Measurements from ENCODE around the gene MYO10.

MYO10 gene

DNA sequence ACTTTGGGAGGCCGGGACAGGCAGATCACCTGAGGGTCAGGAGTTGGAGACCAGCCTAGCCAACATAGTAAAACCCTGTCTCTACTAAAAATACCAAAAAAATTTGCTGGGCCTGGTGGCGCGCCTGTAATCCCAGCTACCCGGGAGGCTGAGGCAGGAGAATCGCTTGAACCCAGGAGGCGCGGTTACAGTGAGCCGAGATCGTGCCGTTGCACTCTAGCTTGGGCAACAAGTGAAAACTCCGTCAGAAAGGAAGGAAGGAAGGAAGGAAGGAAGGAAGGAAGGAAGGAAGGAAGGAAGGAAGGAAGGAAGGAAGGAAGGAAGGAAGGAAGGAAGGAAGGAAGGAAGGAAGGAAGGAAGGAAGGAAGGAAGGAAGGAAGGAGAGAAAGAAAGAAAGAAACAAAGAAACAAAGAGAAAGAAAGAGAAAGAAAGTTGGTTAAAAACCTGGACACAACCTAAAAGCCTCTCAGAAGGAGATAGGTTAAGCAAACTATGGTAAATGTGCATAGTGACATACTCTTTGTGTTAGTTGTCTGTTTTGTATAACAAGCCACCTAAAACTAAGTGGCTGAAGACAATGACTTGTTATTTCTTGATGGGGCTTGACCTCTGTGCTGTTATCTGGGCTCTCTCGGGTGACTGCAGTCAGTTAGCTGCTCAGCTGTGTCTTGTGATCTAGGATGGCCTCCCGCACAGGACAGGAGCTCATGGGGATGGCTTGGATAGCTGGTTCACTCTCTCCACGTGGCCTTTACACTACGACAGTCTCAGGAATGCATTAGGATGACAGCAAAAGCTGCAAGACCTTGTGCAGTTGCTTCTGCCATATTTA lies 8.0 kb upstream of the MYO10 start:
- no peak for DNase-seq (ENCODE audit: low read depth)

DNA sequence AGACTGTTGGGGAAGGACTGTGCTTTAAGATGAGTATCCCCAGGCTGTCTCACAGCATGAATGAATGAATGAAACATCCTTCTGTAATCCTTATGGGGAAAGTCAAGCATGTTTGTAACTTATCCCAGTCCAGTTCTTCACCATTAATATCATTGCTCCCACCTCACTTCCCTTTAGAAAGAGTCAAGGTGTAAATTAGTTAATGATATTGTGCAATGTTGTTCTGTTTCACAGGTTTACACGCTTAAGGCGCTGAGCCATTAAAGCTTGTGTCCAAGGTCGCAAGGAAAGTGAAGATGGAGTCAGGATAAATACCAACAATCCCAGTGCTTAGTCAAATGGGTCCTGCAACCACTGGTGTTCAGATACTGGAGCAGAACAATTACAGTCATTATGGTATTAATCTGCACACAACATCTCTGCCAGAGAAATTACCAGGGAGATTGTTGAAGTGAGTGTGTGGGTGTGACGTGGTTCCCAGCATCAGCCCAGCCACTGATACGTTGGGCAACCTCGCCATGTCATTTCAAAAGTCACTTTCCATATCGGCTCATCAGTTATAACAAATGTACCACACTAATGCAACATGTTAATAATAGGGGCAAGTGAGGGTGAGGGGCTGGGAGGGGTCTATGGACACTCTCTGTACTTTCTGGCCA lies 1.5 kb upstream of the MYO10 start:
- DNase-seq (ENCODE audit: low read depth): no peak

DNA sequence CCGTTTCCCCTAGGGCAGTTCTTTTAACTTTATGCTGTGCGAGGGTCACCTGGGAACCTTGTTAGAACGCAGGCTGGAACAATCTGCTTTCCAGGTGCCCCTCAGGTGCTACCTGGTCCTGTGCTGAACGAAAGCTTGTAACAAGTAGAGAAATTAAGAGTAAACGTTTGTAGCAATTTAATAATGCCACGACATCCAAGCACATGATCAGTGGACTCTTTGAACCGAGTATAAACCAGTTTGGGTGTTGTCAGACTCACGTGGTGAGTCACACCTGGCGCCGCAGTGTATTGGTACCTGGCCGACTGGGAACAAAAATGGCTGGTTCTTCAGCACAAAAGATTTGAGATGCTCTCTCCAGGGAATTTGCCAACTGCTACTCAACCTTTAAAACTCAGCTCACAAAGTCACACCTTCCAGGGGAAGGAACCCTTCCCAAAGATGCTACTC lies 926 bp upstream of the MYO10 start:
- DNase-seq (ENCODE audit: low read depth): no peak

DNA sequence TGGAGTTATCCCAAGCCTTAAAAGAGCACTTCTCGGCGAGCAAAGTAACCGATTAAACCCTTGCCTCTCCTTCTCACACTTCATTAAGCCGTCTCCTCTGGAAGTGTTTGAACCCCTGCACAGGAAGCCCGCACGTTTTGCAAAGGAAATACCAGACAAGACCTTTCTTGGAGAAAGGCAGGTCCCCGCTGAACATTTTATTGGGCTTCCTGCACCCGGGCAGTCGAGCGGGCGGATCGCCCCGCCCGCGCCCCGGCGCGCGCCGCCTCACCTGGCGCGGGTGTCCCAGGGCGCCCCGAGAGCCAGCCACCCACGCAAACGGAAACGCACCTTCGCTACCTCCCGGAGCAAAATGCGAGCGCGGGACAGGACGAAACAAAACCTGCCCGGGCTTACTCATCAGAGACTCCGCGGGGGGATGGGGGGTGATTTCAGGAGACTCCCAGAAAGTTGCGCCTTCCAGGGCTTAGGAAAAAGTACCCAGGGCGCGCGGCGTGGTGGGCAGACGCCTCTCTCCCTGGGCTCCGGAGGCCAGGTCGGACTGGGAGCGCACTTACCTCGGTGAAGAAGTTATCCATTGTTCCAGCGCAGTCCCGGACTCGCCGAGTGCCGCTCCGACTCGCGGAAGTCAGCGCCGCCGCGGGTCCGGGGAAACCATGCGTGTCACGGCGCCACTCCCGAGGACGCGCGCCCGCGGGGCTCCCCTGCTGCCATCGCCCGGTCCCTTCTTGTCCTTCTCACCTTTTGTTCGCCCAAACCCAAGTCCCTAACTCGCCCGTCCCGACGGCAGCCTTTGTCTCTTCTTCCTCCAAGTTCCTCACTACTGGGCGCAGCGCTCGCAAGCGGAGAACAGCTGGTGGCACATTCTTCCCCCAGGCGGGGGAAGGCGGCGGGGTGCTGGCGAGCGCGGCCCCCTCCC lies 598 bp downstream of the MYO10 start:
- peak; percentile 11 for DNase-seq (ENCODE audit: low read depth)

DNA sequence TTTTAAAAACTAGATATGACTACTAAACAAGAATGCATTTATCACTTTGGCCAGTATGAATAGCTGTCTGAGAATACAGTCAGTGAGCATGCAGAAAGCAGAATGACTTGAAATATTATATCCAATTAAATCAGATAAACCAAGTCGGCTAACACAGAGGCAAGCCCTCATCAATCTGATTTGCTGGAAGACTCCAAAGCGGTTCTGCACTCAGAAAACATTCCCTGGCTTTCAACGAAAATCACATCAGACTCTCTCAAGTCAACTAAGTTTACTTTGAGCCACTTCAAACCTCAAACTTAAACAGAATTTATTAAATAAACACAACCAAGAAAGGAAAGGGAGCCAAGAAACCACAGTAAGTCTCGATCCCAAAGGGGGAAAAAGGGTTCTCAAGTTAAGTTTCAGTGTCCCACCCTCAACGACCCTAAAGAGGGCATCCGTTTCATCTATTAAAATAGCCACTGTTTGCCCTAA lies 1.4 kb downstream of the MYO10 start:
- no peak for DNase-seq (ENCODE audit: low read depth)

DNA sequence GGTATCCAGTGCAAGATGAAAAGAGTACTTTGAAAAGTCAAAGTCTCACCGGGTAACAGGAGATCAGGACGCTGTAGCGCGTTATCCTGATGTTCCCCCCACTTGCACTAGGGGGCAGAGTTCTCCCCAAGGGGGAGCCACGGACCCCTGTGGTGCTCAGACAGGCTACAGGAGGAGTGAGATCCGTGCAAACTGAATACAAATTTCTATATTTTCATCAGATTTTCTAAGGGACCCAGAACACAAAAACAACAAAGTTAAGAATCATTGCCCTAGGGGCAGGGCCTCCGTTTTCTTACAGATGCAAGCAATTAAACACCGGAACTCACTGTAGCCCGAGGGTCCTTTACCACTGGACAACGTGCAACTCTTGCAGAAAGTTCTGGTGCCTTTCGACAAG lies 2.0 kb downstream of the MYO10 start:
- DNase-seq (ENCODE audit: low read depth): peak; percentile 20

DNA sequence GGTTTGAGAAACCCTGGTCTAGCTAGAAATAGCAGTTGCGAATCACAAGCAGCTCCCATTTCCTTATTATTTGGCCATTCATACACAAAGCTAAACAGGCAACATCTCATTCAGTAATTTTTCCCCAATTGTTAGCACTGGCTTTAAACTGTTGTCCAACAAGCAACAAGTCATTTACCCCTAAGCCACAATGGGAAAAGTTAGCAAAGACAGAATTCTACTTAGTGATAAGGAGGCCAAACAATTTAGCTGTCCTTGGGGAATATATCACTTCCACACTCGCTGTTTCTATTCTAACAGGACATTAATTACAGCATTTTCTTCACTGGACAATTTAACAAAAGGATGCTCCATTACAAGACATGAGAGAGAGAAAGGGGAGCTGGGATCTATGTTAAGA lies 2.8 kb downstream of the MYO10 start:
- DNase-seq (ENCODE audit: low read depth): no peak

DNA sequence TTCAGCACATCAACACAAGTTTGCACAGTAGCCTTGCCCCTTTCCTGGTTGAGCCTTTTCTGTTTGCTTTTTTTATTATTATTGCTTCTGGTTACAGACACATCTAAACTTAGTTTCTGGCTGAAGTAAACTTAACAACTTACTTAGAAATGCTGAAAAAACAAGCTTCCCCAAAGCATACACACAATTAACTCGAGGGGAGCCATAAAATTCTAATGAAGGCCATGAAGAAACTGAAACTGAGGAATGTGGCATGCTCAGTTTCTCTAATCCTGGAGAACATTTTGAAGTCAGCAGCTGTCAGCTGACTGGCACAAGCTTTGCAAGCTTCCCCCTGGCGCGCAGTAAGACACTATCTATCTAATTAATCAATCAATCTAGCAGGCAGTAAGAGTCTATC lies 3.7 kb downstream of the MYO10 start:
- no peak for DNase-seq (ENCODE audit: low read depth)

DNA sequence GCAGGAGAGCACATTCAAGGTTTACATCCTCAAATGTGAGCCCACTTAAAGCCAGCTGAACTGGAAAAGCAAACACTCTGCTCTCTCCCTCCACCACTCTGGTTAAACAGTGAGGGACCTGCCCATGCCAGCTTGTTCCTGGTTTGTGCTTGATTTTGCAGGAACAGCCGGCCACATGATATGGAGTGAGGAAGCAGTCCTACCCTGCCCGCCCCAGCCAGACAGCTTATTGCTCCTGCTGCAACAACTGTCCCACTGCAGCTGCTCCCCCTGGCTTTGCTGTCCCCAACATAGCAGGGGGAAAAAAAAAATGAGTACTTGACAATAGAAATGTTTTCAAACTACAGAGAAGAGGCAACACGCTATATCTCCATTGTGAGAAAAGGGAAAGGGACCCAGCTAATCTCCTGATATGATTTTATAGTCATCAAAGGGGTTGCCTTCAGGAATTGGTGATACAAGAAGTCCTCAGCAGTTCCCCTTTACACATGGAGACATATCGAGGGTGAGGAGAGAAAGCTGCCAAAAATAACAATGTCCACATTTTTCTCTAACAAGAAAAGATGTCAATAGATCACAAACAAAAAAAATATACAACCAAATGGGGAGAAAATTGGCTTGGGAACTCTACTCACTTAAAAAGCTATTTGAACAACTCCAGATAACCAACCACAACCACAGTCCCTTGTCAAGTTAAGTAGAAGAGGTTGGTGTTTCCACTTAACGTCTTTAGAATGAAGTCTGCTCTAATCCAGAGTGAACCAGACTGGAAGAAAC lies 4.6 kb downstream of the MYO10 start:
- DNase-seq (ENCODE audit: low read depth): no peak

DNA sequence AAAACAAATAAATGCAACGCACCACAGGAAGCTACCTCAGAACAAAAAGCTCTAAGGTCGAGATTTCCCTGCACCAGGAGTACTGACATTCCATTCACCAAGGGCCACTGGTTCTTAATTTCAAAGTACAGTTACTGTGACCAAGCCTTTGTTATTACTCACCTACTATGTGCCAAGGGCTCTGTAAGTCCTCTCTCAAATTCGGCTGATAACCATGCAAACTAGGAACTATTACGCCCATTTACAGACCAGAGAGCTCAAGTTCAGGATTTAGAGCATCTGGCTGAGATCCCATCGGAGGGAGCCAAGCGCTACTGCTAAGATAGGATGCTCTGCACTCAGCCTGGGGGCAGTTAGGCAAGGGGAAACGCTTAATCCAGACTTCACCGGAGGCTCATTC lies 5.6 kb downstream of the MYO10 start:
- DNase-seq (ENCODE audit: low read depth): no peak

DNA sequence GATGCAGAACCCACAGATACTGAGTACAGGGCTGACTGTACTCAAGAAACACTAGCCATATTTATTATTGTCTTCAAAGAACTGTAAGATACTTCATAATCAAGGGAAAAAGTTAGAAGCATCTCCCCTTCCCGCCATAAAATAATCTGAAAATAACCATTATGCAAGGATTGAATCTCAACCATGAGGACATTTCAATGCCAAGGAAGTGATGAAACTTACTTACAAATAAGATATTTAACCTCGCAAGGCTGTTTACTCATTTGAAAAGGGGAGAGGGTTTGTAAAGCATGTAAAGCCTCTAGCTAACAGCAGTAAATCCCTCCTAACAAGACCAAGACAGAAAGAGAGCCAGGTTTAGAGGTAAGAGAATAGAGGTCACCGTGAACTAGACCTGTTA lies 6.3 kb downstream of the MYO10 start:
- no peak for DNase-seq (ENCODE audit: low read depth)

DNA sequence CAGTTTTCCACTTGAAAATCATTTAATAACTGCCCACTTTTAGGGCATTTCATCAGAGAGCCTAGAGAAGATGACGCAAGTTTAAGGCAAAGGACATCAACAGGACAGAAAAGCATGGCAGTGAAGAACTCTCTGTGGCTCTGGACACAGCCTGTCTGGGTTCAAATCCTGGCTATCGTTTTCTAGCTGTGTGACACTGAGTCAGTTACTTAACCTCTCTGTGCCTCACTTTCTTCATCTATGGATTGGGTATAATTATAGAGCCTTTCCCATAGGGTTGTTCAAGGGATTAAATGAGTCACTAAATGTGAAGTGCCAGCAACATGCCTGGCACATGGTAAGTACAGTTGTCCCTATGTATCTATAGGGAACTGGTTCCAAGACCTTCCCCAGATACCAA lies 6.7 kb downstream of the MYO10 start:
- no peak for DNase-seq (ENCODE audit: low read depth)

DNA sequence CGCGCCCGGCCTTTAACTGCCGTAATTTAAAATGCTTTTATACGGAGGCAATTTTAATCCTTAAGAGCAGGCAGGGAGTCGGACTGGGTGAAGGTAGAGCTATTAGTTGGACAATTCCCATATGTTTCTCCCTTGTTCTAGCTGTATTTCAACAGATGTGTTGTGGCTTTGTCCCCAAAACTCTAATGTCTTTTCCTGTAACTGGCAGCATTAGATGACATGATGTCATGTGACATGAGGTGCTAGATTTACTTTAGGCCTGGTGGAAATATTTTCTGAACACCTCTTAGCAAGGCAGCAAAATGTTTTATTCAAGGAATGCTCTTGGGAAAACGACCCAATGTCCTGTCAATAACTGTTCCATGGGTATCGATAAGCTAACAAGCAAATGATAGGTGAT lies 8.5 kb downstream of the MYO10 start:
- DNase-seq (ENCODE audit: low read depth): no peak

DNA sequence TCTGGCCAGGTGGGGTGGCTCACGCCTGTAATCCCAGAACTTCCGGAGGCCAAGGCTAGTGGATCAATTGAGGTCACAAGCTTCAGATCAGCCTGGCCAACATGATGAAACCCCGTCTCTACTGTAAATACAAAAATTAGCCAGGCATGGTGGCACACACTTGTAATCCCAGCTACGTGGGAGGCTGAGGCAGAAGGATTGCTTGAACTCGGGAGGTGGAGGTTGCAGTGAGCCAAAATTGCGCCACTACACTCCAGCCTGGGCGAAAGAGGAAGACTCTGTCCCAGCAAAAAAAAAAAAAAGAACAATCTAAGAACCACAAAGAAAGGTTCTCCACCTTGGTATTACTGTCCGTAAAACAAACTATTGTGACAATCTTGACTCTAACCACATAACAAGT lies 9.7 kb downstream of the MYO10 start:
- no peak for DNase-seq (ENCODE audit: low read depth)

DNA sequence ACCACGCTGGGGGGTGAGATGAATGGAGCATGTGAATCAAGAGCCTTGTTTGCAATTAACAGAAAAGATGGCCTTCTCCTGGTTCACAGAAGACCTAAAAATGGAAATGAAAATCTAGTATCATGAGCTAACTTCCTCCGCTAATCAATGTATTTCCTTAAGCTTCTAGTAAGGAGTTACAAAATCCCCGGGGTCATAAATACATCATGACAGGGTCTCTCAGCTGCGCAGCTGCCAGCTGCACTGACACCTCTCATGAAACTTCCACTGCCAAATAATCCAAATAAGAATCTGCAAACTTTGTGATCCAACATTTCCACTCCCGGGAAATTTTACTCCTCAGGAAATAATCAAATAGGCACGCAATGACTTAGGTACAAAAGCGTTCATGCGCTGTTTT lies 11.9 kb downstream of the MYO10 start:
- DNase-seq (ENCODE audit: low read depth): no peak

DNA sequence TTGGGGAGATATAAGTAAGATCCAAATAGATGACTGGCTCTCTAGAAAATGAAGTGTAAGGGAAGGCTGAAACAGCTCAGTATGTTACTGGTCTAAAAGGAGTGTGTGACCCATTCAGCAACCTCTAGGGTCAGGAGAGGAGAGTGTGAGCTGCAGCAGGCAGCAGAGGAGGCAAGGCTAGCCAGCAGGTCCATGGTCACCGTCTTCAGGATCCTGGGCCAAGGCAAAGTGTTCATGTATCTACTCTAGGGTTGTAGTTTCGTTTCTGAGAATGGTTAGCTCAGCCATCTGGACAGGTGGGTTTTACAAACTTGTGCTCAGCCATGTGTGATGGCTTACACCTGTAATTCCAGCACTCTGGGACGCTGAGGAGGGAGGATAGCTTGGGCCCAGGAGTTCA lies 13.7 kb downstream of the MYO10 start:
- DNase-seq (ENCODE audit: low read depth): no peak

DNA sequence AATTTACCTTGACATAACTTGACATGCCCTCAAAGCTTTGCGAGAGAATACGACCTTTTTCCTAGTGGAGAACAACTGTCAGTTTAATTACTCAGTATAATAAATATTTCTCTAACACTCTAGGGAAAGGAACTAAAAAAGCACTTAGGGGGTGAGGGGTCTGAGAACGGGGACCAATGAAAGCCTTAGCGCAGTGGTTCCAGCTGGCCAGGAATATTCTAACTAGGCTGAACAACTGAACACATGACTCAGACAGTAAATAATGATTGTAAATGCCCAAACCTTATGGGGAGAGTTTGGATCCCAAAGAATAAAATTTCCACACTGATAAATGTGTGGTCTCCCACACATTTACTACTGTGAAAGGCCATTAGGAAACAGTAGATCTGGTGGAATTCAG lies 14.9 kb downstream of the MYO10 start:
- DNase-seq (ENCODE audit: low read depth): no peak

DNA sequence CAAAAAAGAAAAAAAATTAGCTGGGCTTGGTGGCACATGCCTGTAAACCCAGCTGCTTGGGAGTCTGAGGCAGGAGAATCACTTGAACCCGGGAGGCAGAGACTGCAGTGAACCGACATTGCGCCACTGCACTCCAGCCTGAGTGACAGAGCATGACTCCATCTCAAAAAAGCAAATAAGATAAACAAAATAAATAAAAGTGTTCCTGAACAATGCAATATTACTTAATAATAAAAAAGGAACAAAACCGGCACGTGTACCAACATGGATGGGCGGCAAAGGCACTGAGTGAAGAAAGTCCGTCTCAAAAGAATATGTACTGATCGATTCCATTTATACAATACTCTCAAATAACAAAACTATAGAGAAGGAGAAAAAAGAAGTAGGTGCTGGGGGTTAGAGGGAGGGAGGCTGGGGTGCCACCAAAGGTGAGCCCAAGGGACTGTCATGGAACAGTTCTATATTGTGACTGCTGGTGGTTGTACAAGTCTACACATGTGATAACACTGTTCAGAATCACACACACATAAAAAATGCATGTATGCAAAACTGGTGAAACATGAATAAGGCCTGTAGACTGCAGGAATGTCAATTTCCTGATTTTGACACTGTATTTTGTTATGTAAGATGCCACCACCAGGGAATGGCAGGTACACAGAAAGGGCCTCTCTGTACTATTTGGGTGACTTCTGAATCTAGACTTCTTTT lies 15.8 kb downstream of the MYO10 start:
- DNase-seq (ENCODE audit: low read depth): no peak

DNA sequence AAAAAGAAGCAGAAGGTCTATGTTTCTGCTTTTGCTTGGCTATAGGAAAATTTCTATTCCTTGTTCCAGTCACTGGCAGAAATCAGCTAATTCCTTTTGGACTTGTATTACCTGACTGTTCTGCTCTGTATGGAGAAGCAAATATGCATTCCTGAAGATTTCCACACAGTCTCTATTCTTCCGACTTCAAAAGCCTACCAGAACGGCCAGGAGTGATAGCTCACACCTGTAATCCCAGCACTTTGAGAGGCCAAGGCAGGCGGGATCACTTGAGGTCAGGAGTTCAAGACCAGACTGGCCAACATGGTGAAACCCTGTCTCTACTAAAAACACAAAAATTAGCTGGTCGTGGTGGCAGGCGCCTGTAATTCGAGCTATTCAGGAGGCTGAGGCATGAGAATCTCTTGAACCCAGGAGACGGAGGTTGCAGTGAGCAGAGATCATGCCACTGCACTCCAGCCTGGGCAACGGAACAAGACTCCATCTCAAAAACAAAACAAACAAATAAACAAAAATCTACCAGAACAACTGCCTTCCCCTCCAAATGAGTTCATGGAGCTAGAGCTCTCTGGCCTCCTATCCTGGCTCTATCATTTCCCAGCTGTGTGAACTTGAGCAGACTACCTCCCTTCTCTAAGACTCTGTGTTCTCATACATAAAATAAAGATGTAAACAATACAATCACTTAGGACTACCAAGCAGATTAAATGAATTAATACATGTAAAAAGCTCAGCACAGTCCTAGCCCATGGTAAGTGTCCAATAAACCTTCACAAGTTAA lies 17.0 kb downstream of the MYO10 start:
- no peak for DNase-seq (ENCODE audit: low read depth)

DNA sequence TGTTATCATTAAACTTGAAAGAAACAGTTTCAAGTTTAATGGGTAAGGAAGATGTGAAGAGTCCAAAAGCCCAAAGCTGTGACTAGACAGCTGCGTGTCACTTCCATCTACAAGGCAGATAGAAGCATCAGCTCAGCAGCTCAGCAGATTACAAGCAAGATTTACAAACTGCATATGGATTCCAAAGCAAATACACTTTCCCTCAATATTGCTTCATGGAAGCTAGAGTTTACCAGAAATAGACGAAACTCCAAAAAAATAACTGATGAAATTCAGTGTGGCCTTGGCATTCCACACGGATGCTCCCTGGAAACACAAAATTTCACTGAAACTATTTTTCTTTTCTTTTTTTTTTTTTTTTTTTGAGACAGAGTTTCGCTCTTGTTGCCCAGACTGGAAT lies 17.9 kb downstream of the MYO10 start:
- no peak for DNase-seq (ENCODE audit: low read depth)
